ENCODE measurements around the gene JAKMIP1.

Gene JAKMIP1

GRCh38 chr4:6058531-6059374, 141.6 kb downstream of the JAKMIP1 start:
- TF ChIP-seq CTCF (IDR thresholded peaks at IDR 0.05; ENCODE audit: low read depth, low read length, missing control alignments), result no peak
- Histone ChIP-seq H3K27ac (no peak overlapping the region), H3K4me3 (ENCODE audit: low read depth, low read length) (no peak overlapping the region), H3K36me3 (replicated peaks) (no peaks in the 10 kb centered on the region), H3K27me3 (replicated peaks) (no peaks in the 10 kb centered on the region)
- DNase-seq, result no peak
- in situ Hi-C loops (cut with HindIII; ENCODE audit: low pct_ligation_motif_present, low sequenced_read_pairs), result no loop called here

GRCh38 chr4:6056976-6057766, 143.2 kb downstream of the JAKMIP1 start:
- no peak for DNase-seq
- no peaks in the 10 kb centered on the region for H3K36me3 ChIP-seq (replicated peaks)
- no peak for TF ChIP-seq CTCF (IDR thresholded peaks at IDR 0.05; ENCODE audit: low read depth, low read length, missing control alignments)
- no peaks in the 10 kb centered on the region for H3K27me3 ChIP-seq (replicated peaks)
- no peak overlapping the region for H3K4me3 ChIP-seq (ENCODE audit: low read depth, low read length)
- in situ Hi-C loops (cut with HindIII; ENCODE audit: low pct_ligation_motif_present, low sequenced_read_pairs), result no loop called here
- no peak overlapping the region for H3K27ac ChIP-seq

- Histone ChIP-seq H3K4me3 (ENCODE audit: low read depth, low read length) (no peak overlapping the region), H3K36me3 (replicated peaks) (no peaks in the 10 kb centered on the region), H3K27ac (no peak overlapping the region), H3K27me3 (replicated peaks) (no peaks in the 10 kb centered on the region)
- no peak for DNase-seq
- TF ChIP-seq CTCF (IDR thresholded peaks at IDR 0.05; ENCODE audit: low read depth, low read length, missing control alignments), result no peak
- in situ Hi-C loops (cut with HindIII; ENCODE audit: low pct_ligation_motif_present, low sequenced_read_pairs), result no loop called here
These were observed 144.9 kb downstream of the JAKMIP1 start for GRCh38 chr4:6055436-6055835.

- in situ Hi-C loops (cut with HindIII; ENCODE audit: low pct_ligation_motif_present, low sequenced_read_pairs), result no loop called here
- Histone ChIP-seq H3K36me3 (replicated peaks) (no peaks in the 10 kb centered on the region), H3K4me3 (ENCODE audit: low read depth, low read length) (no peak overlapping the region), H3K27ac (no peak overlapping the region), H3K27me3 (replicated peaks) (no peaks in the 10 kb centered on the region)
- no peak for TF ChIP-seq CTCF (IDR thresholded peaks at IDR 0.05; ENCODE audit: low read depth, low read length, missing control alignments)
- DNase-seq, result no peak
These were observed 145.3 kb downstream of the JAKMIP1 start for GRCh38 chr4:6055030-6055429.

- in situ Hi-C loops (cut with HindIII; ENCODE audit: low pct_ligation_motif_present, low sequenced_read_pairs), result no loop called here
- no peak for TF ChIP-seq CTCF (IDR thresholded peaks at IDR 0.05; ENCODE audit: low read depth, low read length, missing control alignments)
- Histone ChIP-seq H3K27me3 (replicated peaks) (no peaks in the 10 kb centered on the region), H3K4me3 (ENCODE audit: low read depth, low read length) (no peak overlapping the region), H3K36me3 (replicated peaks) (no peaks in the 10 kb centered on the region), H3K27ac (no peak overlapping the region)
- no peak for DNase-seq
These were observed 146.0 kb downstream of the JAKMIP1 start for GRCh38 chr4:6054162-6054922.

Measured in brain microvascular endothelial cell (primary cell).